Activated CD4-positive, alpha-beta memory T cell treated with anti-CD3 and anti-CD28 coated beads for 36 hours (primary cell): ENCODE results near the gene IRF2BP2. TPM values are rescaled to one million over a fixed set of nuclear protein-coding genes. Genes with fewer than 3 reads are reported as not detected.
"Not testable (repeated sequence)": the region's sequence is repeated elsewhere in the genome, so short reads cannot be mapped to it uniquely, and the experiment has no call there.

Experiments
- CTCF ChIA-PET: fragments of 350-600 bp; sonication (Branson Sonifier 250); formaldehyde crosslinking; loops from one replicate; lab custom pipeline; 2021; ENCODE audit warnings: antibody characterized with exemption, inconsistent platforms; lab: Charles Lee
- POLR2A ChIA-PET: fragments of 350-600 bp; sonication (Branson Sonifier 250); formaldehyde crosslinking; loops from one replicate; lab custom pipeline; 2021; ENCODE audit warnings: antibody characterized with exemption; lab: Charles Lee
- DNase-seq: peaks from one replicate; pipeline ENCODE4 v3.0.0-alpha.2; 2020
- H3K27ac Mint-ChIP-seq: one replicate; pipeline ENCODE4 v1.8.0; 2021; ENCODE audit warnings: mixed read lengths
- H3K27me3 Mint-ChIP-seq: one replicate; pipeline ENCODE4 v1.8.0; 2021; ENCODE audit warnings: mixed read lengths
- H3K36me3 Mint-ChIP-seq: one replicate; pipeline ENCODE4 v1.8.0; 2021; ENCODE audit warnings: mixed read lengths
- H3K4me1 Mint-ChIP-seq: one replicate; pipeline ENCODE4 v1.8.0; 2021; ENCODE audit warnings: low read depth, mixed read lengths
- H3K4me3 Mint-ChIP-seq: one replicate; pipeline ENCODE4 v1.8.0; 2021; ENCODE audit warnings: mild to moderate bottlenecking, mixed read lengths
- H3K9me3 Mint-ChIP-seq: one replicate; pipeline ENCODE4 v1.8.0; 2021; ENCODE audit warnings: mixed read lengths
- intact Hi-C: fragments of 100-400 bp; cut with micrococcal nuclease; formaldehyde crosslinking; loops from one replicate; pipeline ENCODE4 v1.15.1; 2023
- total RNA-seq, 2 experiments: library from RNA; stranded (reverse); gene quantifications; one replicate each; pipeline ENCODE4 v1.2.3, GENCODE V29; 2021

The IRF2BP2 gene
- total RNA-seq, 2 experiments from 2014 or later, result 139 to 147 TPM

DNA sequence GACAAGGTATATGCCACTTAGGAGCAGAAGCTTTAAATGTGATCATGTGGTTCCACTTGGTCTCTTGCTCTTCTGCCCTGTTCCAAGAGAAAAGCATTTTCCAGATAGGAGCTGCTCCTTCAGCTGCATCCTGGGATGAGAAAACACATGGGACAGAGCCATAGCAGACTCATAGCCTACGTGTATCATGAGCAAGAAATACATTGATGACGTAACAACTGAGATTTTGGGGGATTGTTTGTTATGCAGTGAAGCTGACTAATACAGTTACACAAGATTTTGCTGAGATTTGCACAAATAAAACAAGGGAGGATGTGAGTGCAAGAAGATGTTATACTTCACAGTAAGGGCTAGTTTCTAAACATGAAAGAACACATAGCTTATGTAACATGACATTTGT, 36.0 kb upstream of the IRF2BP2 start:
- intact Hi-C loops, result no loop called here
- ChIA-PET CTCF (no interaction called here), POLR2A (no interaction called here)
- no peak for DNase-seq
- Mint-ChIP-seq H3K4me1 (peaks cover 2% of the 10 kb centered on the region), H3K36me3 (no peaks in the 10 kb centered on the region), H3K4me3 (no peak overlapping the region), H3K27ac (no peak overlapping the region), H3K9me3 (peaks cover 6% of the 10 kb centered on the region), H3K27me3 (no peaks in the 10 kb centered on the region)

- no peak for DNase-seq
- ChIA-PET POLR2A (no interaction called here), CTCF (no interaction called here)
- no peaks in the 10 kb centered on the region for H3K36me3 Mint-ChIP-seq
- H3K4me1 Mint-ChIP-seq, result peaks cover 2% of the 10 kb centered on the region
- no peak overlapping the region for H3K4me3 Mint-ChIP-seq
- H3K27ac Mint-ChIP-seq, result no peak overlapping the region
- no peaks in the 10 kb centered on the region for H3K27me3 Mint-ChIP-seq
- intact Hi-C loops, result no loop called here
- peaks cover 6% of the 10 kb centered on the region for H3K9me3 Mint-ChIP-seq
Observed at GRCh38 chr1:234645474-234645953, 35.5 kb upstream of the IRF2BP2 start.

DNA sequence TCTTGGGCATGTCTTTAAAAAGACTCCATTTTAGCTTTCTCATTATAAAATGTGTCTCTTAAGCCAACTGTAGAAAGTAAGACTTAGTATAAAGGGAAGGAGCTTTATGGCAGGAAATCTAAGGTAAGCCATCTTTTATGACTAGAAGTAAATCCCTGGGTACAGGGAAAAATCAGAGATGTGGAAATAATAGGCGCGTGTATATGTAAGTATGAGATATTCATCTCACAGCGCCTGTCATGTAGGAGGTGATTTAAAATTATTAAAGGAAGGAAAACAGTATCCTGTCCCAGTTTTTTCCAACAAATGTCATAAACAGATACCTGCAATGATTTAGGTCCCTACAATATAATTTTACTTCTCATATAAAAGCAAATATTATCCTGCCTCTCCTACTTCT, 35.0 kb upstream of the IRF2BP2 start:
- peaks cover 6% of the 10 kb centered on the region for H3K9me3 Mint-ChIP-seq
- intact Hi-C loops, result no loop called here
- ChIA-PET POLR2A (no interaction called here), CTCF (interaction anchor here (1.0 kb wide), 1 partner anchor 27 kb away, joined by 3 read pairs; no protein-coding TSS in a partner anchor)
- H3K4me1 Mint-ChIP-seq, result peaks cover 4% of the 10 kb centered on the region
- no peak overlapping the region for H3K27ac Mint-ChIP-seq
- no peak for DNase-seq
- H3K27me3 Mint-ChIP-seq, result no peaks in the 10 kb centered on the region
- no peaks in the 10 kb centered on the region for H3K36me3 Mint-ChIP-seq
- H3K4me3 Mint-ChIP-seq, result no peak overlapping the region

- DNase-seq, result no peak
- H3K4me1 Mint-ChIP-seq, result peaks cover 4% of the 10 kb centered on the region
- H3K36me3 Mint-ChIP-seq, result no peaks in the 10 kb centered on the region
- ChIA-PET POLR2A (interaction anchor here (0.5 kb wide), 1 partner anchor 32 kb away, joined by 6 read pairs; no protein-coding TSS in a partner anchor), CTCF (interaction anchor here (1.0 kb wide), 1 partner anchor 28 kb away, joined by 3 read pairs; no protein-coding TSS in a partner anchor)
- intact Hi-C loops, result no loop called here
- H3K9me3 Mint-ChIP-seq, result peaks cover 6% of the 10 kb centered on the region
- H3K27me3 Mint-ChIP-seq, result no peaks in the 10 kb centered on the region
- H3K4me3 Mint-ChIP-seq, result no peak overlapping the region
- H3K27ac Mint-ChIP-seq, result no peak overlapping the region
Observed at GRCh38 chr1:234643850-234644134, 33.8 kb upstream of the IRF2BP2 start.

DNA sequence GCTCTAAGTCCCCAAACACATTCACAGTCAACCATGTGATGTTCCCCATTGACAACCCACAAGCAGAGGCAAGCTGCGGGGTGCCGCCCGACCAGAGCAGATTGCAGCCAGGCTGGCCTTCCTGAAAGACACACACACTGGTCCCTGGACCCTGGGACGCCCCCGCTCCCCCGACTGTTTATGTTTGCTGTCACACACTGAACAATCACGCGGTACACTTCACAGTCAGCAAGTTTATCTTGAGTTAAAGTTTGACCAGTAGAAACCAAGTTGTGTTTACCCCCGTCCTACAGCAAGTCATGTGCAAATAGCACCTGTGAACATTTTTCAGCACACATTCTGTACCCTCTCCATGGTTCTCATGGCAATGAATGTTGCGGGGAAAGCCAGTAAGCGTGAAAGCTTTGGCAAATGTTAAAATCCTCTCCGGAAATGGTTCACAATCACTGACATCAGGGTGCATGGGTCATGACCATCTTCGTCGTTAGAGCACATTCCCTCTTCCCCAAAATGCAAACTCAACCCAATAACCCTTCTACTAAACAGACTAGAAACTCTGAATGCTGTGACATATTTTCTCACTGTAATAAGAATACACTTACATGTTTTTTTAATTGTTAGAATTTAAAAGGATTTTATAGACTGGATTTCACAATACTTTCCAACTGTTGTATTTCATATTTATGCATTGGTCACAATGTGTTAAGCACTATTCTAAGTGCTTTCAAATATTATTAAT, 33.3 kb upstream of the IRF2BP2 start:
- no peak for DNase-seq
- Mint-ChIP-seq H3K27me3 (no peaks in the 10 kb centered on the region), H3K9me3 (peaks cover 6% of the 10 kb centered on the region), H3K4me1 (peaks cover 4% of the 10 kb centered on the region), H3K27ac (no peak overlapping the region), H3K36me3 (no peaks in the 10 kb centered on the region), H3K4me3 (no peak overlapping the region)
- CTCF ChIA-PET, result no interaction called here
- intact Hi-C loops, result no loop called here
- POLR2A ChIA-PET, result no interaction called here

DNA sequence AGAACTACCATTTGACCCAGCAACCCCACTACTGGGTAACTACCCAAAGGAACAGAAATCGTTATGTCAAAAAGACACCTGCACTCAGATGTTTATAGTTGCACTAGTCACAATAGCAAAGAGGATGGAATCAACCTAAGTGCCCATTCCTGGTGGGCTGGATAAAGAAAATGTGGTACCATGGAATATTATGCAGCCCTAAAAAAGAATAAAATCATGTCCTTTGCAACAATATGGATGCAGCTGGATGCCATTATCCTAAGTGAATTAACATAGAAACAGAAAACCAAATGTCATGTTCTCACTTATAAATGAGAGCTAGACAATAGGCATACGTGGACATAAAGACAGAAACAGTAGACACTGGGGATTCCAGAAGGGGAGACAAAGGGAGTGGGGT, 32.5 kb upstream of the IRF2BP2 start:
- no peak for DNase-seq
- Mint-ChIP-seq H3K9me3 (peaks cover 6% of the 10 kb centered on the region), H3K27me3 (no peaks in the 10 kb centered on the region), H3K36me3 (no peaks in the 10 kb centered on the region), H3K4me3 (no peak overlapping the region), H3K4me1 (peaks cover 4% of the 10 kb centered on the region), H3K27ac (no peak overlapping the region)
- POLR2A ChIA-PET, result no interaction called here
- CTCF ChIA-PET, result interaction anchor here (0.6 kb wide), 1 partner anchor 93 kb away, joined by 3 read pairs; no protein-coding TSS in a partner anchor
- intact Hi-C loops, result no loop called here

GRCh38 chr1:234639961-234640360, 30.0 kb upstream of the IRF2BP2 start:
- H3K27me3 Mint-ChIP-seq, result no peaks in the 10 kb centered on the region
- no peaks in the 10 kb centered on the region for H3K36me3 Mint-ChIP-seq
- H3K27ac Mint-ChIP-seq, result no peak overlapping the region
- no peak overlapping the region for H3K4me3 Mint-ChIP-seq
- DNase-seq, result no peak
- H3K4me1 Mint-ChIP-seq, result peaks cover 4% of the 10 kb centered on the region
- intact Hi-C loops, result no loop called here
- POLR2A ChIA-PET, result no interaction called here
- no peaks in the 10 kb centered on the region for H3K9me3 Mint-ChIP-seq
- CTCF ChIA-PET, result no interaction called here

DNA sequence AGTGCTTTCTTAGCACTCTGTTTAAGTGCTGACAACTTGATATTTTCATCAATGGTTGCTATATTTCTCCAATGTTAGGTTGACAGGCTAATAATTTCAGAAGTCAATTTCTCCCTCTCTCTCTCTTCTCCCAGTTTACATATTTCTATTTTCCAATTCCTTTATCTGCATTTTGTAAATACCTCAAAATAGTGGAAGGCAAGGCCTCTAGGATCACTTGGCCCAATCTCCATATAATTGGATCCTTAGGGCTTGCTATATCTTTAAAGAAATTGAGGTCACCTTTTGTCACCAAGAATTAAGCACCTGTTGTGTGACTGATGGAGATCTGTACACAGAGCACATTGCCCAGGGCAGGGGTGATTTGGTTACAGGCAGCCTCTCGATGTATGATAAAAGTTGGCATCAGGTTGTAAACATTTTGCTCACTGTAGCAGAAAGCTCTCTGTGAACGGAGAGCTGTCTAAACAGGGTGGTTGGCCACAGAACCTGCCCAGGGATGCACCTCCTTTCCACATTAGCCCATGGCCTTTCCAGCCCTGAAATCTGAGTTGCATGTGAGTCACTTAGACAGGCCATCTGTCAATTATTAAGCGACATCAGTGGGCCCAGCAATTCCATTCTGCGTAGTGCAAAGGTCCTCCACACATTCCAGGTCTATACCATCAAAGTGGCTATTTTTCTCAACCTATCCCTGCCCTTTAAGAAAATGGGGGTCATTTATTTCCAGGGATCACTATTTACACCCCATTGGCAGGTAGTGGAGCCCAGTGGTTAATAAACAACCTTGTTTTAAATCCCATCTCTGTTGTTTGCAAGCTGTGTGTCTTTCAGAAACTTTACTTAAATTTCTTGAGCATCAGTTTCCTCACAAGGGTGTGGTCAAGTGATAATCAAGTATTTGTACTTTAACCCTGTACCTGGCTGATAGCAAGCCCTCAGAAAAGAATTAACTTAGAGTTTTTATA, 29.1 kb upstream of the IRF2BP2 start:
- Mint-ChIP-seq H3K4me3 (no peak overlapping the region), H3K27me3 (no peaks in the 10 kb centered on the region), H3K36me3 (no peaks in the 10 kb centered on the region), H3K4me1 (peaks cover 6% of the 10 kb centered on the region), H3K27ac (no peak overlapping the region), H3K9me3 (no peaks in the 10 kb centered on the region)
- DNase-seq, result no peak
- POLR2A ChIA-PET, result no interaction called here
- intact Hi-C loops, result no loop called here
- CTCF ChIA-PET, result interaction anchor here (0.9 kb wide), 1 partner anchor 9 kb away, joined by 3 read pairs; no protein-coding TSS in a partner anchor

DNA sequence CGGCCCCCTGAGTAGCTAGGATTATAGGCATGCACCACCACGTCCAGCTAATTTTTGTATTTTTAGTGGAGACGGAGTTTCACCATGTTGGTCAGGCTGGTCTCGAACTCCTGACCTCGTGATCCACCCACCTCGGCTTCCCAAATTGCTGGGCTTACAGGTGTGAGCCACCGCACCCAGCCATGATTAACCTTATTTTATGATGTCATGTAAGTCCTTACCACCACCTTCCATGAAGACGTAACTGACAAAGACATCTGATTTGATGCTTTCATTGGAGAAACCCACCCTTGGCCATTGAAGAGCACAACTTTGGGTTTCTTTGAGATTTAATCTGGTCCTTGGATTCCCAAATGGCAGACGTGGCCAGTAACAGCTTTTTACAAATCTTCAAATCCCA, 24.9 kb upstream of the IRF2BP2 start:
- H3K4me3 Mint-ChIP-seq, H3K36me3 Mint-ChIP-seq, POLR2A ChIA-PET, H3K4me1 Mint-ChIP-seq, H3K27me3 Mint-ChIP-seq, H3K9me3 Mint-ChIP-seq, DNase-seq, intact Hi-C loops, H3K27ac Mint-ChIP-seq, CTCF ChIA-PET: not testable (repeated sequence)

DNA sequence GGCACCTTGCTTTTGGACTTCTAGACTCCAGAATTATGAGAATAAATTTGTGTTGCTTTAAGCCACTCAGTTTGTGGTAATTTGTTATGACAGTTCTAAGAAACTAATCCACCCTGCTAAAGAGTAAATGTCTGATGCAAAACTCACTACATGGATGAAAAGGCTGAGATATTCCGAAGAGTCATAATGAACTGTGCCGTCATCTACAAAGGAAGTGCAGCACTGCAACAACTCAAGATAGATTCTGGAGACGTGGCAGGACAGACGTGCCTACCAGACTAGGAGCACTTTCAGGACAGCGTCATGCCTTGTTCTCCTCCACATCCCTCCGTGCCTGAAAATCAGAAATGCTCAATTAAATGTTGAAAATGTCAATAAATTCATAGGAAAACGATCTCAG, 24.4 kb upstream of the IRF2BP2 start:
- ChIA-PET POLR2A (interaction anchor here (0.6 kb wide), 1 partner anchor 98 kb away, joined by 3 read pairs; no protein-coding TSS in a partner anchor), CTCF (no interaction called here)
- no peaks in the 10 kb centered on the region for H3K27me3 Mint-ChIP-seq
- no peak for DNase-seq
- no peak overlapping the region for H3K27ac Mint-ChIP-seq
- H3K9me3 Mint-ChIP-seq, result no peaks in the 10 kb centered on the region
- no peaks in the 10 kb centered on the region for H3K36me3 Mint-ChIP-seq
- H3K4me3 Mint-ChIP-seq, result no peak overlapping the region
- peaks cover 3% of the 10 kb centered on the region for H3K4me1 Mint-ChIP-seq
- intact Hi-C loops, result no loop called here

- no peak for DNase-seq
- Mint-ChIP-seq H3K4me3 (no peak overlapping the region), H3K27me3 (no peaks in the 10 kb centered on the region), H3K9me3 (no peaks in the 10 kb centered on the region), H3K4me1 (peaks cover 5% of the 10 kb centered on the region), H3K36me3 (no peaks in the 10 kb centered on the region), H3K27ac (no peak overlapping the region)
- intact Hi-C loops, result no loop called here
- POLR2A ChIA-PET, result interaction anchor here (0.6 to 0.8 kb wide), 2 partner anchors 91 to 97 kb away, joined by 3 read pairs; no protein-coding TSS in a partner anchor
- CTCF ChIA-PET, result no interaction called here
Observed at GRCh38 chr1:234633246-234634003, 23.4 kb upstream of the IRF2BP2 start.
